Nephron progenitor cell (in vitro differentiated cells): ENCODE measurements around the gene SLC11A1.
A peak's percentile ranks its signal among the peaks of the same experiment; 100 is the strongest.

ENCODE experiments used
- DNase-seq: peaks from one replicate; pipeline ENCODE4 v3.0.0; 2021
- H3K27ac Mint-ChIP-seq: 2 replicates; pipeline ENCODE4 v1.8.0; 2021; ENCODE audit warnings: mild to moderate bottlenecking, moderate library complexity, mixed read lengths
- H3K27me3 Mint-ChIP-seq: 2 replicates; pipeline ENCODE4 v1.8.0; 2021; ENCODE audit warnings: mild to moderate bottlenecking, low read depth, mixed read lengths; ENCODE audit not compliant: poor library complexity
- H3K36me3 Mint-ChIP-seq: 2 replicates; pipeline ENCODE4 v1.8.0; 2021; ENCODE audit warnings: low read depth, mixed read lengths
- H3K4me1 Mint-ChIP-seq: 2 replicates; pipeline ENCODE4 v1.8.0; 2021; ENCODE audit warnings: mixed read lengths
- H3K4me3 Mint-ChIP-seq: 2 replicates; pipeline ENCODE4 v1.8.0; 2021; ENCODE audit warnings: mild to moderate bottlenecking, moderate library complexity, mixed read lengths
- H3K9me3 Mint-ChIP-seq: 2 replicates; pipeline ENCODE4 v1.8.0; 2021; ENCODE audit warnings: mild to moderate bottlenecking, moderate library complexity, mixed read lengths
- CTCF ChIP-seq: fragments of 200-600 bp; sonication (generic); IDR thresholded peaks from 2 replicates; pipeline ENCODE4 v1.5.0; 2021; ENCODE audit warnings: antibody characterized with exemption

The SLC11A1 gene

GRCh38 chr2:218437969-218438368, 55.9 kb downstream of the SLC11A1 start:
- Mint-ChIP-seq H3K27me3 (peaks cover 9% of the 10 kb centered on the region), H3K36me3 (no peaks in the 10 kb centered on the region), H3K4me3 (no peak overlapping the region), H3K27ac (no peak overlapping the region), H3K9me3 (no peaks in the 10 kb centered on the region), H3K4me1 (peaks cover 5% of the 10 kb centered on the region)
- TF ChIP-seq CTCF, result no peak
- DNase-seq, result no peak

- Mint-ChIP-seq H3K27ac (peak overlapping the region; percentile 8), H3K4me1 (peaks cover 5% of the 10 kb centered on the region), H3K36me3 (no peaks in the 10 kb centered on the region), H3K4me3 (no peak overlapping the region), H3K9me3 (no peaks in the 10 kb centered on the region), H3K27me3 (peaks cover 12% of the 10 kb centered on the region)
- no peak for TF ChIP-seq CTCF
- DNase-seq, result no peak
Measured at GRCh38 chr2:218438596-218438995, 56.5 kb downstream of the SLC11A1 start.

GRCh38 chr2:218444692-218445357, 62.8 kb downstream of the SLC11A1 start:
- Mint-ChIP-seq H3K9me3 (no peaks in the 10 kb centered on the region), H3K4me1 (no peaks in the 10 kb centered on the region), H3K27me3 (peaks cover 7% of the 10 kb centered on the region), H3K36me3 (peaks cover 18% of the 10 kb centered on the region), H3K4me3 (no peak overlapping the region), H3K27ac (no peak overlapping the region)
- no peak for DNase-seq
- TF ChIP-seq CTCF, result no peak

GRCh38 chr2:218445602-218446001, 63.5 kb downstream of the SLC11A1 start:
- Mint-ChIP-seq H3K27ac (no peak overlapping the region), H3K27me3 (peaks cover 7% of the 10 kb centered on the region), H3K36me3 (peaks cover 23% of the 10 kb centered on the region), H3K9me3 (no peaks in the 10 kb centered on the region), H3K4me3 (no peak overlapping the region), H3K4me1 (no peaks in the 10 kb centered on the region)
- TF ChIP-seq CTCF, result no peak
- DNase-seq, result no peak
